Adrenal gland (tissue), 12 donors: ENCODE data around the gene GRIK1. TPM values are rescaled to one million over a fixed set of nuclear protein-coding genes. Genes with fewer than 3 reads are reported as not detected.

Experiments used
- DNase-seq, 7 donors: peaks; one replicate each; pipeline ENCODE4 v3.0.0-alpha.2; 2019 to 2020
- H3K27ac ChIP-seq, 5 donors: fragments of 200-600 bp; sonication (generic) in 4 of 5; 1 replicate in 3 of 5; 2 replicates in 2 of 5; pipeline versions ENCODE4 v1.5.1 to v1.8.0; 2016 to 2020; ENCODE audit warnings: mild to moderate bottlenecking in 1 of 5
- H3K27me3 ChIP-seq: fragments of 200-600 bp; 2 replicates; pipeline ENCODE4 v1.8.0; 2021
- H3K36me3 ChIP-seq, 2 donors: fragments of 200-600 bp; replicated peaks in 1 of 2; 1 replicate in 1 of 2; 2 replicates in 1 of 2; pipeline versions ENCODE4 v1.5.1 to v1.8.0; 2018 to 2022
- H3K4me1 ChIP-seq, 2 donors: fragments of 200-600 bp; replicated peaks in 1 of 2; 1 replicate in 1 of 2; 2 replicates in 1 of 2; pipeline versions ENCODE4 v1.5.1 to v1.8.0; 2018 to 2021
- H3K4me3 ChIP-seq, 4 donors: fragments of 200-600 bp; sonication (generic) in 3 of 4; one replicate each; pipeline ENCODE4 v1.5.1; 2016 to 2018
- H3K9me3 ChIP-seq, 3 donors: fragments of 200-600 bp; sonication (generic) in 1 of 3; replicated peaks in 1 of 3; 1 replicate in 2 of 3; 2 replicates in 1 of 3; pipeline versions ENCODE4 v1.5.1 to v1.8.0; 2016 to 2021
- POLR2A ChIP-seq, 2 donors: fragments of 450-650 bp; IDR thresholded peaks; one replicate each; pipeline ENCODE4 v1.6.1; 2017; ENCODE audit warnings: antibody characterized with exemption in 2 of 2, mild to moderate bottlenecking in 2 of 2, moderate library complexity in 1 of 2
- WGBS, 4 donors: extraction: QIAGEN DNeasy Blood & Tissue Kit in 2 of 4; methylation state at CpG; one replicate each; pipeline versions ENCODE4 v1.1.5 to v1.1.7; 2013 to 2017; 5-methylcytosine and 5-hydroxymethylcytosine counted together
- intact Hi-C, 2 donors: fragments of 100-400 bp; cut with DNase I; formaldehyde crosslinking; loops; one replicate each; pipeline versions ENCODE4 v1.14.1 to v1.15.0; 2022 to 2023
- polyA plus RNA-seq, 3 donors: library from polyadenylated mRNA; stranded (reverse); fragments of 200-250 nt in 2 of 3; fragments of 350-450 nt in 1 of 3; fragmentation: Illumina TruSeq in 1 of 3; extraction: RNeasy Lipid Tissue Mini Kit (QIAGEN cat#74804) in 1 of 3; gene quantifications; one replicate each; pipeline ENCODE4 v1.2.3, GENCODE V29; 2013 to 2014
- total RNA-seq, 9 donors: library from RNA; depleted of rRNA in 4 of 9; stranded (reverse); fragments of >200 nt in 4 of 9; fragments of 120-200 nt in 1 of 9; fragmentation: NEBNext Ultra II Directional in 1 of 9; extraction: Animal tissue kit (Norgen Biotek cat#: 25700) in 1 of 9; gene quantifications; one replicate each; pipeline versions ENCODE4 v1.1.0 to v1.2.4, GENCODE V29; 2013 to 2023
- TF ChIP-seq, protein P1 (sequence below), 6 experiments: fragments of 450-650 bp in 4 of 6; fragments of 200-600 bp in 2 of 6; sonication (generic) in 1 of 6; IDR thresholded peaks; 1 replicate in 5 of 6; 2 replicates in 1 of 6; pipeline versions ENCODE4 v1.5.1 to v1.8.0; 2016 to 2021; ENCODE audit warnings: antibody characterized with exemption in 6 of 6, mild to moderate bottlenecking in 2 of 6, moderate library complexity in 1 of 6
- donor health status: healthy with polysubstance abuse.
- donor health status: Bipolar disorder and iron deficiency.
- donor health status: DM: yes; HTN: yes; CAD: no.
- donor health status: DM: no; HTN: no; CAD: no.
- donor health status: DM: no; HTN: no; CAD: no.
- donor health status: DM: yes; HTN: yes; CAD: no.

GRIK1 gene
- total and polyA plus RNA-seq, 12 donors: 0.23 to 47.4 (median 8.1) TPM; not detected in 3

- Histone ChIP-seq H3K36me3 (no peaks in the 10 kb centered on the region), H3K27me3 (no peaks in the 10 kb centered on the region), H3K9me3 (no peaks in the 10 kb centered on the region), H3K4me1 (no peaks in the 10 kb centered on the region), H3K27ac (no peak overlapping the region), H3K4me3 (no peak overlapping the region)
- no peak for TF ChIP-seq POLR2A (IDR thresholded peaks at IDR 0.05)
- TF ChIP-seq, protein P1, sequence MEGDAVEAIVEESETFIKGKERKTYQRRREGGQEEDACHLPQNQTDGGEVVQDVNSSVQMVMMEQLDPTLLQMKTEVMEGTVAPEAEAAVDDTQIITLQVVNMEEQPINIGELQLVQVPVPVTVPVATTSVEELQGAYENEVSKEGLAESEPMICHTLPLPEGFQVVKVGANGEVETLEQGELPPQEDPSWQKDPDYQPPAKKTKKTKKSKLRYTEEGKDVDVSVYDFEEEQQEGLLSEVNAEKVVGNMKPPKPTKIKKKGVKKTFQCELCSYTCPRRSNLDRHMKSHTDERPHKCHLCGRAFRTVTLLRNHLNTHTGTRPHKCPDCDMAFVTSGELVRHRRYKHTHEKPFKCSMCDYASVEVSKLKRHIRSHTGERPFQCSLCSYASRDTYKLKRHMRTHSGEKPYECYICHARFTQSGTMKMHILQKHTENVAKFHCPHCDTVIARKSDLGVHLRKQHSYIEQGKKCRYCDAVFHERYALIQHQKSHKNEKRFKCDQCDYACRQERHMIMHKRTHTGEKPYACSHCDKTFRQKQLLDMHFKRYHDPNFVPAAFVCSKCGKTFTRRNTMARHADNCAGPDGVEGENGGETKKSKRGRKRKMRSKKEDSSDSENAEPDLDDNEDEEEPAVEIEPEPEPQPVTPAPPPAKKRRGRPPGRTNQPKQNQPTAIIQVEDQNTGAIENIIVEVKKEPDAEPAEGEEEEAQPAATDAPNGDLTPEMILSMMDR (IDR thresholded peaks at IDR 0.05): no peak
- 64 to 76% (median 71%) methylated on average over 11 of the region's 11 CpGs for WGBS, 4 donors
- intact Hi-C loops: no loop called here
- DNase-seq: no peak
Observed at GRCh38 chr21:29904359-29905282, 35.2 kb downstream of the GRIK1 start.

GRCh38 chr21:29896884-29897283, 42.9 kb downstream of the GRIK1 start:
- Histone ChIP-seq H3K27me3 (no peaks in the 10 kb centered on the region), H3K4me3 (no peak overlapping the region), H3K9me3 (no peaks in the 10 kb centered on the region), H3K36me3 (no peaks in the 10 kb centered on the region), H3K27ac (no peak overlapping the region), H3K4me1 (no peaks in the 10 kb centered on the region)
- intact Hi-C loops: no loop called here
- TF ChIP-seq POLR2A (IDR thresholded peaks at IDR 0.05): no peak
- TF ChIP-seq, protein P1 (IDR thresholded peaks at IDR 0.05): no peak
- DNase-seq: no peak
- WGBS, 4 donors: 61 to 69% (median 65%) methylated on average over 3 of the region's 3 CpGs

DNA sequence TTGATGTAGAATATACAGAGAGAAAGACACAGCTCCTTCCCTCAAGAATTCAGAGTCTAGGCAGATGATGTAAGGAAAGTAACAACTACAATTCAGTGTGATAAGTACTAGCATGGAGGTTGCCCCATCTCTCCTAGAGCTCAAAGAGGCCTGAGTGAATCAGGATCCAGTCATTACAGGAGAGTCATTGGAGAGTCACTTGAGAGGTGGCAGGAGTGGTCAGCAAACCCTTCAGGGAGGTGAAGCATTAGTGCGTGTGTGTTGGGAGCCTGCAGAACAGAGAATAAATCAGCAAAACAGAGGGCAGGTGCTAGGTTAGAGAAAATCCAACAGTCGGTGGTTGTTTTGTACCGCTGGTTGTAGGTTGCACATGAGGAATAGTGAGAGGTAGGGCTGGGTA, 46.1 kb downstream of the GRIK1 start:
- Histone ChIP-seq H3K36me3 (no peaks in the 10 kb centered on the region), H3K4me1 (no peaks in the 10 kb centered on the region), H3K27me3 (no peaks in the 10 kb centered on the region), H3K4me3 (no peak overlapping the region), H3K9me3 (no peaks in the 10 kb centered on the region), H3K27ac (no peak overlapping the region)
- intact Hi-C loops: no loop called here
- DNase-seq: no peak
- TF ChIP-seq, protein P1 (IDR thresholded peaks at IDR 0.05): no peak
- TF ChIP-seq POLR2A (IDR thresholded peaks at IDR 0.05): no peak
- 86 to 95% (median 93%) methylated on average over 3 of the region's 3 CpGs for WGBS, 4 donors

DNA sequence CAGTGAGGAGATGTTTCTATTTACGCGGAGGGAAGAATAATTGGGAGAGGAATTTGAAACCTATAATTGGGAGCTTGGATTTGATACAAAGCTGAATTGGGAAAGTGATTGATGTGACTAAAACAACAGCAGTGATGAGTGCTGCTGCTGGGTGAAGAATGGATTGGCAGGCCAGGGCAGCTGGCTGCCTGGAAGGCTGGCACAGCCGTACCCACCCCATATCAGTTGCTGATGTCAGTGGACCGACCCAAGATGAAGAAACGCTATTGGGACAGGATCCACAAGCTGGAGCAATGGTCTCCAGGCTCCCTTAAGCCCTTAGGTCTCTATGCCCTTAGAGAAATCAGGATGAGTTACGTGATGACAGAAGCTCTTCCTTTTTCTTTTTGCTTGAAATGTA, 47.4 kb downstream of the GRIK1 start:
- WGBS, 4 donors: 81 to 85% (median 84%) methylated on average over 6 of the region's 6 CpGs
- intact Hi-C loops: no loop called here
- no peaks in the 10 kb centered on the region for H3K9me3 ChIP-seq

More for the DNA sequence above, 47.4 kb downstream of the GRIK1 start:
- Histone ChIP-seq H3K4me1 (no peaks in the 10 kb centered on the region), H3K27me3 (no peaks in the 10 kb centered on the region), H3K27ac (no peak overlapping the region), H3K4me3 (no peak overlapping the region), H3K36me3 (no peaks in the 10 kb centered on the region)
- no peak for DNase-seq
- no peak for TF ChIP-seq POLR2A (IDR thresholded peaks at IDR 0.05)
- TF ChIP-seq, protein P1 (IDR thresholded peaks at IDR 0.05): no peak
